HCT116 (cell line): ENCODE measurements around the gene UBTF.

Experiments used
- CEBPB ChIP-seq: IDR thresholded peaks from 2 replicates; pipeline ENCODE4 v1.6.1; 2012; ENCODE audit warnings: low read depth
- ELF1 ChIP-seq: IDR thresholded peaks from 2 replicates; pipeline ENCODE4 v1.6.1; 2012; ENCODE audit warnings: low read depth, borderline replicate concordance
- EZH2 ChIP-seq: fragments of 200-600 bp; sonication (generic); IDR thresholded peaks from 2 replicates; pipeline ENCODE4 v1.6.1; 2017; ENCODE audit warnings: antibody characterized with exemption, mixed run types
- EZH2phosphoT487 ChIP-seq: fragments of 200-600 bp; IDR thresholded peaks from 2 replicates; pipeline ENCODE4 v1.6.1; 2018; ENCODE audit warnings: antibody characterized with exemption, borderline replicate concordance
- JUND ChIP-seq: IDR thresholded peaks from 2 replicates; pipeline ENCODE4 v1.6.1; 2012
- POLR2A ChIP-seq: IDR thresholded peaks from 2 replicates; pipeline ENCODE4 v1.7.0; 2011; ENCODE audit warnings: borderline replicate concordance; ENCODE audit not compliant: insufficient read depth, insufficient read length; ENCODE audit errors: extremely low read depth
- POLR2AphosphoS5 ChIP-seq: IDR thresholded peaks from 2 replicates; pipeline ENCODE4 v1.6.1; 2011; ENCODE audit warnings: mild to moderate bottlenecking, low read depth, low read length, moderate library complexity
- RAD21 ChIP-seq: IDR thresholded peaks from 2 replicates; pipeline ENCODE4 v1.6.1; 2012; ENCODE audit warnings: low read depth, mild to moderate bottlenecking
- SIN3A ChIP-seq: IDR thresholded peaks from 2 replicates; pipeline ENCODE4 v1.6.1; 2012; ENCODE audit warnings: low read depth
- YY1 ChIP-seq: IDR thresholded peaks from 2 replicates; pipeline ENCODE4 v1.6.1; 2011; ENCODE audit warnings: low read length, low read depth, moderate library complexity, mild to moderate bottlenecking; ENCODE audit not compliant: insufficient replicate concordance; ENCODE audit errors: extremely low read depth
- ZFX ChIP-seq: fragments of 450-650 bp; IDR thresholded peaks from 2 replicates; pipeline ENCODE4 v1.6.1; 2017
- TF ChIP-seq, protein P1 (sequence below), 3 experiments: fragments of 200-600 bp in 1 of 3; sonication (generic) in 1 of 3; IDR thresholded peaks in 2 of 3; conservative IDR thresholded peaks in 1 of 3; 2 replicates each; pipeline ENCODE4 v1.5.1; 2012 to 2017; ENCODE audit warnings: low read depth in 2 of 3, low read length in 2 of 3, antibody characterized with exemption in 1 of 3, borderline replicate concordance in 1 of 3, control low read depth in 1 of 3, mild to moderate bottlenecking in 1 of 3, mixed read lengths in 1 of 3, mixed run types in 1 of 3, moderate library complexity in 1 of 3; ENCODE audit not compliant: insufficient read depth in 1 of 3
- TF ChIP-seq, protein P2 (sequence below): IDR thresholded peaks from 2 replicates; pipeline ENCODE4 v1.6.1; 2012
- TF ChIP-seq, protein P3 (sequence below): IDR thresholded peaks from 2 replicates; pipeline ENCODE4 v1.6.1; 2012; ENCODE audit warnings: low read depth

DNA sequence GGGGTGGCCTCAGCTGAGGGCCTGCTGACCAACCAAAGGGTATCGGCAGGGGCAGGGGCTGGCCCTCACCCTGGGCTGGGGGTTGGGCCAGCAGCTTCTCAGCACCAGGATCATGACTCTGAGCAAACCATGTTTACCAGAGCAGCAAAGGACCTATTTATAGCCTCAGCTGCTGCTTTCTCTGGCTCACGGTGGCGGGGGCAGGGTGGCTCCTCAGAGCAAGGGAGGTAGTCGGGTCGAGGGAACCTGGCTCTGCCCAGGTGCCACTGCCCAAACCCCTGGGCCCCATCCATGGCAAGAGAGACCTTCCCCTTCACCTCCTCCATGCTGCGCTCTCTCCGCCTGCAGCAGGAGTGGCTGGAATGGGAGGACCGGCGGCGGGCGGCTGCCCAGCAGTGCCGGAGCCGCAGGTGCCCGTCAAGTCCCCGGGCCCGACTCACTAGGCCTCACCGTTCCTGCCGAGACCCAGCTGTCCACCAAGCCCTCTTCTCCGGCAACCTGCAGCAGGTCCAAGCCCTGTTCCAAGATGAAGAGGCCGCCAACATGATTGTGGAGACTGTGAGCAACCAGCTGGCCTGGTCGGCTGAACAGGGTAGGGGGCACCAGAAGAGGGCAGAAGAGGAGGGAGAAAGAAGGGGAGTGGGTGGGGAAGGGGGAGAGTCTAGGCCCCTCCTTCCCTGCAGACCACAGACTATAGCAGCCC lies 48.8 kb downstream of the UBTF start, which contains the start of gene ASB16:
- TF ChIP-seq RAD21, result no peak
- TF ChIP-seq, protein P1, sequence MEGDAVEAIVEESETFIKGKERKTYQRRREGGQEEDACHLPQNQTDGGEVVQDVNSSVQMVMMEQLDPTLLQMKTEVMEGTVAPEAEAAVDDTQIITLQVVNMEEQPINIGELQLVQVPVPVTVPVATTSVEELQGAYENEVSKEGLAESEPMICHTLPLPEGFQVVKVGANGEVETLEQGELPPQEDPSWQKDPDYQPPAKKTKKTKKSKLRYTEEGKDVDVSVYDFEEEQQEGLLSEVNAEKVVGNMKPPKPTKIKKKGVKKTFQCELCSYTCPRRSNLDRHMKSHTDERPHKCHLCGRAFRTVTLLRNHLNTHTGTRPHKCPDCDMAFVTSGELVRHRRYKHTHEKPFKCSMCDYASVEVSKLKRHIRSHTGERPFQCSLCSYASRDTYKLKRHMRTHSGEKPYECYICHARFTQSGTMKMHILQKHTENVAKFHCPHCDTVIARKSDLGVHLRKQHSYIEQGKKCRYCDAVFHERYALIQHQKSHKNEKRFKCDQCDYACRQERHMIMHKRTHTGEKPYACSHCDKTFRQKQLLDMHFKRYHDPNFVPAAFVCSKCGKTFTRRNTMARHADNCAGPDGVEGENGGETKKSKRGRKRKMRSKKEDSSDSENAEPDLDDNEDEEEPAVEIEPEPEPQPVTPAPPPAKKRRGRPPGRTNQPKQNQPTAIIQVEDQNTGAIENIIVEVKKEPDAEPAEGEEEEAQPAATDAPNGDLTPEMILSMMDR (IDR thresholded peaks at IDR 0.05 in 2 of 3, conservative IDR thresholded peaks at IDR 0.05 in 1 of 3; ENCODE audit: borderline replicate concordance in 1 of 3, insufficient read depth in 1 of 3, low read depth in 2 of 3, low read length in 2 of 3), result no peak
- TF ChIP-seq POLR2A, result no peak
- TF ChIP-seq EZH2phosphoT487, result no peak
- TF ChIP-seq EZH2, result no peak
- TF ChIP-seq, protein P2, sequence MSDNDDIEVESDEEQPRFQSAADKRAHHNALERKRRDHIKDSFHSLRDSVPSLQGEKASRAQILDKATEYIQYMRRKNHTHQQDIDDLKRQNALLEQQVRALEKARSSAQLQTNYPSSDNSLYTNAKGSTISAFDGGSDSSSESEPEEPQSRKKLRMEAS, result no peak
- no peak for TF ChIP-seq ZFX
- TF ChIP-seq, protein P3, sequence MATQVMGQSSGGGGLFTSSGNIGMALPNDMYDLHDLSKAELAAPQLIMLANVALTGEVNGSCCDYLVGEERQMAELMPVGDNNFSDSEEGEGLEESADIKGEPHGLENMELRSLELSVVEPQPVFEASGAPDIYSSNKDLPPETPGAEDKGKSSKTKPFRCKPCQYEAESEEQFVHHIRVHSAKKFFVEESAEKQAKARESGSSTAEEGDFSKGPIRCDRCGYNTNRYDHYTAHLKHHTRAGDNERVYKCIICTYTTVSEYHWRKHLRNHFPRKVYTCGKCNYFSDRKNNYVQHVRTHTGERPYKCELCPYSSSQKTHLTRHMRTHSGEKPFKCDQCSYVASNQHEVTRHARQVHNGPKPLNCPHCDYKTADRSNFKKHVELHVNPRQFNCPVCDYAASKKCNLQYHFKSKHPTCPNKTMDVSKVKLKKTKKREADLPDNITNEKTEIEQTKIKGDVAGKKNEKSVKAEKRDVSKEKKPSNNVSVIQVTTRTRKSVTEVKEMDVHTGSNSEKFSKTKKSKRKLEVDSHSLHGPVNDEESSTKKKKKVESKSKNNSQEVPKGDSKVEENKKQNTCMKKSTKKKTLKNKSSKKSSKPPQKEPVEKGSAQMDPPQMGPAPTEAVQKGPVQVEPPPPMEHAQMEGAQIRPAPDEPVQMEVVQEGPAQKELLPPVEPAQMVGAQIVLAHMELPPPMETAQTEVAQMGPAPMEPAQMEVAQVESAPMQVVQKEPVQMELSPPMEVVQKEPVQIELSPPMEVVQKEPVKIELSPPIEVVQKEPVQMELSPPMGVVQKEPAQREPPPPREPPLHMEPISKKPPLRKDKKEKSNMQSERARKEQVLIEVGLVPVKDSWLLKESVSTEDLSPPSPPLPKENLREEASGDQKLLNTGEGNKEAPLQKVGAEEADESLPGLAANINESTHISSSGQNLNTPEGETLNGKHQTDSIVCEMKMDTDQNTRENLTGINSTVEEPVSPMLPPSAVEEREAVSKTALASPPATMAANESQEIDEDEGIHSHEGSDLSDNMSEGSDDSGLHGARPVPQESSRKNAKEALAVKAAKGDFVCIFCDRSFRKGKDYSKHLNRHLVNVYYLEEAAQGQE, result no peak
- no peak for TF ChIP-seq POLR2AphosphoS5
- TF ChIP-seq CEBPB, result no peak
- no peak for TF ChIP-seq YY1
- TF ChIP-seq SIN3A, result no peak
- no peak for TF ChIP-seq ELF1
- TF ChIP-seq JUND, result no peak
